ENCODE results near the gene RFTN1.
A peak's percentile ranks its signal among the peaks of the same experiment; 100 is the strongest.

Gene RFTN1

DNA sequence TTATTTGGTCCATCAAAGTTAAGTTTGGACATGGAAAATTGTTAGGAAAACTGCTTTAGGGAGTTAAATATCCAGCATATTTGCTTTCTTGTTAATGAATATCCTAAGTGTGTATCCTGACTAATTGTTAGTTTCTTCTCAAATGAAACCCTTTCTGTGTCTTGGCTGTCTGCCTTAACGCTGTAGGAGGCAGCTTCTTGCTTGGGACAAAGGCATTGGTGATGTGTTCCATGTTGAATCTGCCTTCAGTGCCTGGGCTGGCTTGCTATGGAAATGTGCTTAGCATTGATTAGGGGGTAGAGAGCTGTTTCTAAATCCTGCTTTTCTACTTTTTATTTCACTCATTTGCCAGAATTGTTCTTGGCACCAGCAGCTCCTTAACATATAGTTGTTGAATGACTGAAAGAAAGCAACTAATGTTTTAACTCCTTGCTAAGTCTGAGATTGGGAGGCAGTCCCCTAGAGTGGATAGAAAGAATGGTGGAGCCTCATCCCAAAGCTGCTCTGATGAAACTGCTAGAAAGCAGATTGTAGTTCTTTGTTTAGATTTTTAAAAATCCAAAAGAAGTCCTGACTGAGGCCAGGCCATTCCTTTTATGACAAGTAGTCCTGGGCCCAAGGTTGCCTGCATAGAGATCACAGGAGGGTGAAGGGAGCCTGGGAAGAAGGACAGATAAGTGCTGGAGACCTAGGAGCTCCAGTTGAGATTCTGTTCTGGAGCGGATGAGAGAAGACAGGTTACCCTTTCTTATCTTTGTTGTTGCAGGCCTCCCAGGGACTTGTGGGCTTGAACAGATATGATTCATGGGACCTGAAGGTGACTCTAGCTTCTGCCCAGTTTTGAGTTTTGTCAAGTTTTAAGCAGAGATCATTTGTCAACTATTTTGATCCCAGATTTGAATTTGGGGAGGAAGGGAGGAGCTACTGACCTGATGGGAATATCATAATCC is 209.2 kb downstream of the RFTN1 start:
- no peak for DNase-seq (ENCODE audit: low read depth in 2 of 2)

- DNase-seq (ENCODE audit: low read depth in 2 of 2) = no peak
Measured at GRCh38 chr3:16303037-16303575, 210.4 kb downstream of the RFTN1 start.

DNA sequence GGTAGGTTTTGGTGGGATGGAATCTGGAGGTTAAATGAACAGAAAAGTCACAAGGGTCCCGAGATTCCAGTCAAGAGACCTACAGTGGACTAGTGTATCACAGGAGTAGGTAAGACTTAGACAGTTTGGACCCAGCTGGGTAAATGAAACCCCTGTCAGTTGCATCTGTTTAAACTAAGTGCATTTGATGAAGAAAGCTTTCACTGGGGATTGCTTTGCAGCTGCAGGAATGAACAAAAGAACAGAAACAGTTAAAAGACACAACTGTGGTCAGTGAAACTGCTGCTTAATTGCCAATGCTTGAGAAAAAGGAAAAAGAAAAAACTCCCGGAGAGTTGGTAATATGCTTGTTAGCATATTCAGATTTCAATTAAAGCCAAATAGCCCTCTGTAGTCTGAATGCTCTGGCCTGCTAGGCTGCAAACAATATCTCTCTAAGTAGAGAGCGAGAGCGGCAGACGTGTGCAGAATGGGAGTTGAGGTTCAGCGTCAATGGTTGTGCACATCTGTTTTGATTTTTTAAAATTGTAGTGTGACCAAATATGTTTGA is 211.3 kb downstream of the RFTN1 start:
- DNase-seq (ENCODE audit: low read depth in 2 of 2) = no peak

- DNase-seq (ENCODE audit: low read depth in 2 of 2) = no peak
Measured at GRCh38 chr3:16301507-16301906, 212.0 kb downstream of the RFTN1 start.

DNA sequence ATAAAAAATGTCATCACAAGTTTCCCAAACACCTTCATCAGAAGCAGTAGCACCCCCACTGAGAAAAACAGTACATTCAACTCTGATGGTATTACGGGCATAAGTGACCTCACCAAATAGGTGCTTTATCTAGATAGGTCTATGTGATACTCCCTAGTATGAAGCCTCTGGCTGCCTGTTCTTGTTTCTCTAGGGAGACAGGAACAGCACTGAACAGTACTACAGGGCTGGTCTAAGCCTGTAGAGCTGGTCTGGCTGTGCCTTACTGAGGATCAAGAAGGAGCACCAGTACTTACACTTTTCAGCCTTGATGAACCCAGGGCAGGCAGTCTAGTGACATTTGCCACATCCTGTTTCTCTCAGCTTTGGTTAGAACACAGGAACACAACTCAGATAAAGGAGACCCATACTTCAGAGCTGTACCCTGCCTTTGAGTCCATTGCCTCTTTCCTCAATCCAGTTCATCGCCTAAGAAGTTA is 212.6 kb downstream of the RFTN1 start:
- no peak for DNase-seq (ENCODE audit: low read depth in 2 of 2)

DNA sequence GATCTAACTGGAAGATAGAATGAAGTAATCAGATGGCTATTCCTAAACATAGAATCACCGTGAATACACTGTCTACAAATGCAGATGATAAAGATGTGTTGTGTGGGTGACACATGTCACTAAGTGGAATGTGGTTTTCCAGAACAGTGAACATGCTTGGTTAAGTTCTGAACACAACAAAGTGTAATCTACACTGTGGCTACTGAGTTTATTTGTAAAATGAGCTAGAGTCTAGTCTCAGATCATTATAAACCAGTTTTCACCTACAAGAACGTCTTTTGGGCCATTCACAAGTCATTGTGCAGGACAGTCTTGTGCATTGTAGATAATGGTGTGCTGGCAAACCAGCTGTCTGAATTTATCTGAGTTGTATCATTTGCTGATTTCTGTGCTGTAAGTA is 213.2 kb downstream of the RFTN1 start:
- DNase-seq (ENCODE audit: low read depth in 2 of 2) = no peak

- no peak for DNase-seq (ENCODE audit: low read depth in 2 of 2)
Measured at GRCh38 chr3:16299746-16300145, 213.8 kb downstream of the RFTN1 start.

DNA sequence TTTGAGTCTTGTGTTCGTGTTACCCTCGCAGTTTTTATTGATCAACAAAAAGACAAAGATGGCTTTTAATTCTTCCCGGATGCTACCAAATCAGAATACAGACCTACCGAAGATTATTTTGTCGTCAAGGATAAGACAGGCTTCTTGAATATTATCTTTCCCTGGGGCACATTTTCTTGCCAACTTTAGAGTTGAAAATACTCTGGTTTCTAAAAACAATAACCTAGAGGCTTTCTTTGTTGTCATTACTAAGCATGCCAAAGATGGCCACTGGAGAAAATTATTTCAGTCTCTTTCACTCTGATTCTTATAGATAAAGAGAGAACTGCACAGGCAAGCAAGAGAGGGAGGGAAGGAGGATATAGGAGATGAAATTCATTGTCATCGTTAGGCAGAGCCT is 214.6 kb downstream of the RFTN1 start:
- DNase-seq (ENCODE audit: low read depth in 2 of 2) = no peak

GRCh38 chr3:16297997-16298885 is 215.3 kb downstream of the RFTN1 start:
- no peak for DNase-seq (ENCODE audit: low read depth in 2 of 2)

GRCh38 chr3:16295298-16295890 is 218.1 kb downstream of the RFTN1 start:
- DNase-seq (ENCODE audit: low read depth in 2 of 2) = no peak

GRCh38 chr3:16294844-16295243 is 218.7 kb downstream of the RFTN1 start:
- DNase-seq (ENCODE audit: low read depth in 2 of 2) = no peak

- DNase-seq (ENCODE audit: low read depth in 2 of 2) = no peak
Measured at GRCh38 chr3:16290827-16291196, 222.7 kb downstream of the RFTN1 start.

DNA sequence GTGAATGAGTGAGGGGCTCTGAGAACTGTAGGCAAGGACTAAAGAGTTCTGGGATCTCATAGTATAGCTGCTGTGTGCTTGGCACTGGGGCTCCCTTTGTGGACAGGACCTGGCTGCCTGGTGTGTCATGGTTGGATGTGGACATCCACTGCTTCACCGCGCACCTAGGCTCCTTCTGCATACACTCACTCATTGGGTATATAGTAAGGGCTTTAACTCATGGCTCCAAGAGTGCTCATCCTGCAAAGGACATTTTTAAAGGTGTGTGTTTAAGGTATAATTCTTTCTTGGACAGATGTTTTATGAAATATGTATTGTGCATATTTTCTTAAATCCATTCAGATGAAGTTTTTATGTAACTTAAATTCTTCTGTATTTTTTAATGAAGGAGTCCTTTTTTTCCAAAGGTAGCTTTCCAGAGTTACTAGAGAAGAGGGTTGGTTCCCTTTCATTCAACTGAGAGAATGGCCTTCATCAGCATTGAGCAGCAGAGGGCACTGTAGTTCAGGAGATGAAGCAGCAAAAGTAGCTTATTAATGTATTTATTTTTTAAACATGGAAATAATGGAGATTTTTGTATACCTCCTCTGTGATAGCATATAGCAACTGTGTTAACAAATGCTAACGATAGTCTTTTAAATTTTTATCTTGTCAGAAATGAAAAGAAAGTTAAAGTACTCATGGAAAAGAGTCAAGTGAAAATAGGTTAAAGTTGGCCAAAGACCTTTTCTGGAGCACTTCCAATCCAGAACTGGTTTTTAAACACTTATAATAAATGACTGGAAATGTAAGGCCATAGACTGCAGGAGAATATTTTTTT is 223.3 kb downstream of the RFTN1 start:
- DNase-seq (ENCODE audit: low read depth in 2 of 2) = no peak

DNA sequence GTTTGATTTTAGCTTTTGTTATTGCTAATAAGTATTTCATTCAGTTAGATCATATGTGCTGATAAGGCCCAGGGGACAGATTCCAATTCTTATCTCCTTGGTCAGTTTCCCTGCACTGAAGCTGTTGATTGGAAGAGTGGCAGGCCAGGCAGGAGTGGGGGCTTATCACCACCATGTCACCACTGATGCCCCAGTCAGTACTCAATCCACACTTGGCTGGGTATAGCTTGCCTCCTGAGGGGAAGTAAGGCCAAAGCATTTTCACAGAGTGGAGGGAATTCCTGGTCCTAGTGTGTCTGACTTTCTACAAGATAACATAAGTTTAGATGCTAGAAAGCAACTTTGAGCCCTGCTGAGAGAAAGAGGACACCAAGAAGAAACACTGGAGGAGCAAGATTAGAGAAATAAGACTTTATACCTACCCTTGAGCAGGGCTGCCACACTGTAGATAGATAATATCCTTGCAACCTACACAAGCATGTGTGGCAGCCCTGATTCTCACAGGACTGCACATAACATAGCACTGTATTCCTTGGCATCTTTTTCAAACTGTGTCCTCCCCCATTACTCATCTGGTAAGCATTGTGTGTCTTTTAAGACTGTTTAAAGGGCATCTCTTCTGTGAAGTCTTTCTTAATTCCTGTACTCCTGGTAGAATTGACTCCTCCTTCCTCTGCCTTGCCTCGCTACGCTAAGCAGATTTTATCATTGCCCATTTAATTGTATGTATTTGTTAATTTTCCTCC is 224.2 kb downstream of the RFTN1 start:
- DNase-seq (ENCODE audit: low read depth in 2 of 2) = no peak

DNA sequence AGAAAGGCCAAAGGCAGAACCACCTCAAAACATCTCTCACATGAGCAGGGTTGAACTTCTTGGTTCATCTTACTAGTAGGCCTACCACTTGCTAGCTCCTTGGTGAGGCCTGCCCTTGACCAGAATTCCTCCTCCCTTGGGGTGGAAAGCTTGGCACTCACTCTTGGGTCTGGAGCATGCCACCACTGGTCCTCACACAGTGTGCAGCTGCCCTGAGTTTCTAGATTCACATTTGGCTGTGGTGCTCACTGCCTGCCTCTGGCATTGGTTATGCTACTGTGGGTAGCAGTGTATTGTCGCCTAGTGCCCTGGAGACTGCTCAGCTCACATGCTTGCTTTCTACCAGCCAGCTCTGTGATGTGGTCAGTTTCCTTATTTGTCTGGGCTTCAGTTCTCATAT is 224.8 kb downstream of the RFTN1 start:
- DNase-seq (ENCODE audit: low read depth in 2 of 2) = no peak

DNA sequence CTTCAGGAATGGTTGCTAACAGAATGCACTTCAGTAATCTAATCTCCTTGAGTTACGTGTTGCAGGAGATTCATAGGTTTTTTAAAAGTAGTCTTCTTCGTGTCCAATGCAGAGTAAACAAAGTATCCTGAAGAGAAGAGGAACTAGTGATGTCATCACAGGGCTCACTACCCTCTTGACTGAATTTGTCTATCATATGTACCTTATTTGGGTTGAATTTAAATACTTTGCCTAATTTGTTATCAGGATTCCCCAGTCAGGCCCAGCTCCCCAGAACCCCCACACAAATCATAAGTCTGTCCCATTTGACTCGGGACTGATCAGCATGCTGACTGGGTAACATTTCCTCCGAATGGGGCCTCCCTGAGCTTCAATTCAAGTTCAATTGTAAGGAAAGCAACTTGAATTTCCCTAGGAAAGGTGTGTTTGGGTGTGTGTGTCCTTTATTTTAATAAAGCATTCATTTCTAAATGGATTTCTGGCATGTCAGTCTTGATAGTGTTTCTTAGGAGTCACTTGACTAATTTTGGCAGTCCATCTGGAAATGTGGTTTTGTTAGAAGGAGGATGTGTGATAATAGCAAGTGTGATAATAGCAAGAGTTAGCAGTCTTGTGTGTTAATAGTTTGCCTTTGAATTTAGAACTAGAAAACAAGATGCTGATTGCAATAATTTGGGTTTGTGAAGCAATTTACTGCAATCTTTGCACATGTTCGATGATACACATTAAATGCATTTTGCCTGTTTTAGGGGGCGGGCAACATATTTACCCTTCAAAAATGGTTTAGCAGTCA is 226.6 kb downstream of the RFTN1 start:
- DNase-seq (ENCODE audit: low read depth in 2 of 2) = no peak

- peak; percentile 32 to 59 for DNase-seq (ENCODE audit: low read depth in 2 of 2)
Measured at GRCh38 chr3:16286161-16286560, 227.3 kb downstream of the RFTN1 start.

GRCh38 chr3:16284633-16285032 is 228.9 kb downstream of the RFTN1 start:
- no peak for DNase-seq (ENCODE audit: low read depth in 2 of 2)

DNA sequence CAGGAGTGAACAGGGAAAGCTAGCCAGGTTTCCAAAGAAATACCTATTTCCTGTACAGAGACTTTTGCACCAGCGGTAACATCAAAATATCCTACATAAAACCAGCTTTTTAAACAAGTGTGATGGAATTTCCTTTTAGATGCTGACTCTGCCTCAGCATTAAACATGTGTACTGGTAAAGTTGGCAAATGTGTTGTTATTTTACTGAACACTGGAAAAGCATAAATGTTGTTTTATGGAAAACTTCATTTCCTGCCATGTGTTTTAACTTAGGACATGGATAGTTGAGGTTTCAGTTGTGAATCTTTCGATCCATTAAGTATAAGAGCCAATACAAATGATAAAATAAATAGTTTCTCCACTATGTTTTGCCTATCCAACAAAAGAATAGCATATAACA is 232.8 kb downstream of the RFTN1 start:
- DNase-seq (ENCODE audit: low read depth in 2 of 2) = no peak
